ENCODE results near the gene SLC39A11.
"Not testable (repeated sequence)": the region's sequence is repeated elsewhere in the genome, so short reads cannot be mapped to it uniquely, and the experiment has no call there.

SLC39A11 gene

DNA sequence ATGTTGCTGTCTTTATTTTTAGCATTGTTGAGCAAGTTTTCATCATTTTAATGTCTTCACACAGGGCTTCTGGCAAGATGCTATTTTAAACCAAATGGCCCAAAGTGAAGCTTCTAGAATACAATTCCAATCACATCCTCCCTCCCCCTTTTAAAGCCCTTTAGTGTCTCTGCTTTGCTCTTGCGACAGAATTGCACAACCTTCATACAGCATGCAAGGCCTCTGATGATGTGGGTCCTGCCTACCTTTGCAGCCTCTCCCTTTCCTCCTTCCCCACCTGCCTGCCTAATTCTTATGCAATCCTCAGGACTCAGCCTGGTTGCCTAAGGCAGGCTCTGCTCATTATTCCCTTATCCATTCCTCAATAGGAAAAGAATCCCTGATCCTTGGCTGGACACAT, 381.7 kb downstream of the SLC39A11 start (continued):
- TF ChIP-seq SNAI2 (CRISPR knock-in tag; IDR thresholded peaks at IDR 0.05) (no peak), OSR1 (CRISPR knock-in tag; IDR thresholded peaks at IDR 0.05) (no peak), ZFP30 (CRISPR knock-in tag; IDR thresholded peaks at IDR 0.05) (no peak), ZFP3 (CRISPR knock-in tag; IDR thresholded peaks at IDR 0.05) (no peak)
- TF ChIP-seq, protein P1, sequence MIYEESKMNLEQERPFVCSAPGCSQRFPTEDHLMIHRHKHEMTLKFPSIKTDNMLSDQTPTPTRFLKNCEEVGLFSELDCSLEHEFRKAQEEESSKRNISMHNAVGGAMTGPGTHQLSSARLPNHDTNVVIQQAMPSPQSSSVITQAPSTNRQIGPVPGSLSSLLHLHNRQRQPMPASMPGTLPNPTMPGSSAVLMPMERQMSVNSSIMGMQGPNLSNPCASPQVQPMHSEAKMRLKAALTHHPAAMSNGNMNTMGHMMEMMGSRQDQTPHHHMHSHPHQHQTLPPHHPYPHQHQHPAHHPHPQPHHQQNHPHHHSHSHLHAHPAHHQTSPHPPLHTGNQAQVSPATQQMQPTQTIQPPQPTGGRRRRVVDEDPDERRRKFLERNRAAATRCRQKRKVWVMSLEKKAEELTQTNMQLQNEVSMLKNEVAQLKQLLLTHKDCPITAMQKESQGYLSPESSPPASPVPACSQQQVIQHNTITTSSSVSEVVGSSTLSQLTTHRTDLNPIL (CRISPR knock-in tag; IDR thresholded peaks at IDR 0.05; ENCODE audit: low read depth), result no peak

DNA sequence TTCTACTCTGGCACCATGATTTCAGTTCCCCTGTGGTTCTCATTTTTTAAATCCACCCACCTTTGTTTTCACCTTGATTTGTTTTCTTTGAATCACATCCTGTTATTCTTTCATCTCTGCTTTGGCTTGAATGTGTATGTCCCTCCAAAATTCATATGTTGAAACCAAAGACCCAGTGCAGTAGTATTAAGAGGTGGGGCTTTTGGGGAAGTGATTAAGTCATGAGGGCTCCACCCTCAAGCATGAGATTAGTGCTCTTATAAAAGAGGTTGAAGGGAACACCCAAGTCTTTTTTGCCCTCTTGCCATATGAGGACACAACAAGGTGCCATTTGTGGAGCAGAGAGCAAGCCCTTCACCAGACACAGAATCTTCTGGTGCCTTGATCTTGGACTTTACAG, 382.3 kb downstream of the SLC39A11 start:
- TF ChIP-seq ISL1 (CRISPR knock-in tag; IDR thresholded peaks at IDR 0.05) (no peak), PPARA (CRISPR knock-in tag; IDR thresholded peaks at IDR 0.05; ENCODE audit: borderline replicate concordance) (no peak), ZC3H10 (CRISPR knock-in tag; IDR thresholded peaks at IDR 0.05) (no peak), SNAI2 (CRISPR knock-in tag; IDR thresholded peaks at IDR 0.05) (no peak), ESRRG (CRISPR knock-in tag; IDR thresholded peaks at IDR 0.05) (no peak), CSDC2 (CRISPR knock-in tag; IDR thresholded peaks at IDR 0.05) (no peak), TCF4 (CRISPR knock-in tag; IDR thresholded peaks at IDR 0.05; ENCODE audit: borderline replicate concordance) (no peak), TOX (CRISPR knock-in tag; IDR thresholded peaks at IDR 0.05; ENCODE audit: borderline replicate concordance) (no peak)
- TF ChIP-seq, protein P2, sequence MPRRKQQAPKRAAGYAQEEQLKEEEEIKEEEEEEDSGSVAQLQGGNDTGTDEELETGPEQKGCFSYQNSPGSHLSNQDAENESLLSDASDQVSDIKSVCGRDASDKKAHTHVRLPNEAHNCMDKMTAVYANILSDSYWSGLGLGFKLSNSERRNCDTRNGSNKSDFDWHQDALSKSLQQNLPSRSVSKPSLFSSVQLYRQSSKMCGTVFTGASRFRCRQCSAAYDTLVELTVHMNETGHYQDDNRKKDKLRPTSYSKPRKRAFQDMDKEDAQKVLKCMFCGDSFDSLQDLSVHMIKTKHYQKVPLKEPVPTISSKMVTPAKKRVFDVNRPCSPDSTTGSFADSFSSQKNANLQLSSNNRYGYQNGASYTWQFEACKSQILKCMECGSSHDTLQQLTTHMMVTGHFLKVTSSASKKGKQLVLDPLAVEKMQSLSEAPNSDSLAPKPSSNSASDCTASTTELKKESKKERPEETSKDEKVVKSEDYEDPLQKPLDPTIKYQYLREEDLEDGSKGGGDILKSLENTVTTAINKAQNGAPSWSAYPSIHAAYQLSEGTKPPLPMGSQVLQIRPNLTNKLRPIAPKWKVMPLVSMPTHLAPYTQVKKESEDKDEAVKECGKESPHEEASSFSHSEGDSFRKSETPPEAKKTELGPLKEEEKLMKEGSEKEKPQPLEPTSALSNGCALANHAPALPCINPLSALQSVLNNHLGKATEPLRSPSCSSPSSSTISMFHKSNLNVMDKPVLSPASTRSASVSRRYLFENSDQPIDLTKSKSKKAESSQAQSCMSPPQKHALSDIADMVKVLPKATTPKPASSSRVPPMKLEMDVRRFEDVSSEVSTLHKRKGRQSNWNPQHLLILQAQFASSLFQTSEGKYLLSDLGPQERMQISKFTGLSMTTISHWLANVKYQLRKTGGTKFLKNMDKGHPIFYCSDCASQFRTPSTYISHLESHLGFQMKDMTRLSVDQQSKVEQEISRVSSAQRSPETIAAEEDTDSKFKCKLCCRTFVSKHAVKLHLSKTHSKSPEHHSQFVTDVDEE (CRISPR knock-in tag; IDR thresholded peaks at IDR 0.05), result no peak
- TF ChIP-seq, protein P3, sequence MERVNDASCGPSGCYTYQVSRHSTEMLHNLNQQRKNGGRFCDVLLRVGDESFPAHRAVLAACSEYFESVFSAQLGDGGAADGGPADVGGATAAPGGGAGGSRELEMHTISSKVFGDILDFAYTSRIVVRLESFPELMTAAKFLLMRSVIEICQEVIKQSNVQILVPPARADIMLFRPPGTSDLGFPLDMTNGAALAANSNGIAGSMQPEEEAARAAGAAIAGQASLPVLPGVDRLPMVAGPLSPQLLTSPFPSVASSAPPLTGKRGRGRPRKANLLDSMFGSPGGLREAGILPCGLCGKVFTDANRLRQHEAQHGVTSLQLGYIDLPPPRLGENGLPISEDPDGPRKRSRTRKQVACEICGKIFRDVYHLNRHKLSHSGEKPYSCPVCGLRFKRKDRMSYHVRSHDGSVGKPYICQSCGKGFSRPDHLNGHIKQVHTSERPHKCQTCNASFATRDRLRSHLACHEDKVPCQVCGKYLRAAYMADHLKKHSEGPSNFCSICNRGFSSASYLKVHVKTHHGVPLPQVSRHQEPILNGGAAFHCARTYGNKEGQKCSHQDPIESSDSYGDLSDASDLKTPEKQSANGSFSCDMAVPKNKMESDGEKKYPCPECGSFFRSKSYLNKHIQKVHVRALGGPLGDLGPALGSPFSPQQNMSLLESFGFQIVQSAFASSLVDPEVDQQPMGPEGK (CRISPR knock-in tag; IDR thresholded peaks at IDR 0.05; ENCODE audit: borderline replicate concordance), result no peak
- TF ChIP-seq, protein P4, sequence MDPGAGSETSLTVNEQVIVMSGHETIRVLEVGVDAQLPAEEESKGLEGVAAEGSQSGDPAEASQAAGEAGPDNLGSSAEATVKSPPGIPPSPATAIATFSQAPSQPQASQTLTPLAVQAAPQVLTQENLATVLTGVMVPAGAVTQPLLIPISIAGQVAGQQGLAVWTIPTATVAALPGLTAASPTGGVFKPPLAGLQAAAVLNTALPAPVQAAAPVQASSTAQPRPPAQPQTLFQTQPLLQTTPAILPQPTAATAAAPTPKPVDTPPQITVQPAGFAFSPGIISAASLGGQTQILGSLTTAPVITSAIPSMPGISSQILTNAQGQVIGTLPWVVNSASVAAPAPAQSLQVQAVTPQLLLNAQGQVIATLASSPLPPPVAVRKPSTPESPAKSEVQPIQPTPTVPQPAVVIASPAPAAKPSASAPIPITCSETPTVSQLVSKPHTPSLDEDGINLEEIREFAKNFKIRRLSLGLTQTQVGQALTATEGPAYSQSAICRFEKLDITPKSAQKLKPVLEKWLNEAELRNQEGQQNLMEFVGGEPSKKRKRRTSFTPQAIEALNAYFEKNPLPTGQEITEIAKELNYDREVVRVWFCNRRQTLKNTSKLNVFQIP (CRISPR knock-in tag; IDR thresholded peaks at IDR 0.05; ENCODE audit: borderline replicate concordance, low read depth), result no peak
- TF ChIP-seq, protein P5, sequence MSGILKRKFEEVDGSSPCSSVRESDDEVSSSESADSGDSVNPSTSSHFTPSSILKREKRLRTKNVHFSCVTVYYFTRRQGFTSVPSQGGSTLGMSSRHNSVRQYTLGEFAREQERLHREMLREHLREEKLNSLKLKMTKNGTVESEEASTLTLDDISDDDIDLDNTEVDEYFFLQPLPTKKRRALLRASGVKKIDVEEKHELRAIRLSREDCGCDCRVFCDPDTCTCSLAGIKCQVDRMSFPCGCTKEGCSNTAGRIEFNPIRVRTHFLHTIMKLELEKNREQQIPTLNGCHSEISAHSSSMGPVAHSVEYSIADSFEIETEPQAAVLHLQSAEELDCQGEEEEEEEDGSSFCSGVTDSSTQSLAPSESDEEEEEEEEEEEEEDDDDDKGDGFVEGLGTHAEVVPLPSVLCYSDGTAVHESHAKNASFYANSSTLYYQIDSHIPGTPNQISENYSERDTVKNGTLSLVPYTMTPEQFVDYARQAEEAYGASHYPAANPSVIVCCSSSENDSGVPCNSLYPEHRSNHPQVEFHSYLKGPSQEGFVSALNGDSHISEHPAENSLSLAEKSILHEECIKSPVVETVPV (CRISPR knock-in tag; IDR thresholded peaks at IDR 0.05), result no peak

DNA sequence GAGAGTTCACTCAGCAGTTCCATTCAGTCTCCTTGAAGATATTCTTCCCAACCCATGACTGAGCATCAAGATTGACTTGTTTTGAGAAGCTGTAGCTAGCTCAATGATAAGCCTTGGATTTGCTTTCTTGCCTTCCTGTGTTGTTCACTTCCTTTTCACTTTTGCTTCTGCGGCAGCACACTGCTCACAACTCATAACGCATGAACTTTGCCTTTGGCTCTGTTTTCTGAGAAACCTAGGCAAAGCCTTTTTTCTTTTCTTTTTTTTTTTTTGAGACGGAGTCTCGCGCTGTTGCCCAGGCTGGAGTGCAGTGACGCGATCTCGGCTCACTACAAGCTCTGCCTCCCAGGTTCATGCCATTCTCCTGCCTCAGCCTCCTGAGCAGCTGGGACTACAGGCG, 383.8 kb downstream of the SLC39A11 start:
- ATAC-seq, result not testable (repeated sequence)

More for the DNA sequence above, 382.3 kb downstream of the SLC39A11 start:
- no peak for ATAC-seq

DNA sequence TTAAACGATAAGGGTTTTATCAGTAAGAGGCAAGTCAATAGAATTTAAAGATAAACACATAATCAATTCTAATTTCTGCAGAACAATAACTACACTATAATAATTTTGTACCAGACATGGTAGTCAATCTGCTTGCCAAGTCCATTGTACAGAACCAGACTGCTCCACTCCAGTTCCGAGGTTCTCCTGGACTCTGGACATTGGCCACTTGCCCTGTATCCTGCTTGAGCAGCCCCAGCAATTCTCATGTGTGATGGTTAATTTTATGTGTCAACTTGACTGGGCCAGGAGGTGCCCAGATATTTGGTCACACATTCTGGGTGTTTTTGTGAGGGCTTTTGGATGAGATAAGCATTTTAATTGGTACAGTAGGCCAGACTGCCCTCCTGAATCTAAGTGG, 384.6 kb downstream of the SLC39A11 start:
- TF ChIP-seq ESRRG (CRISPR knock-in tag; IDR thresholded peaks at IDR 0.05) (no peak), TCF4 (CRISPR knock-in tag; IDR thresholded peaks at IDR 0.05; ENCODE audit: borderline replicate concordance) (no peak), ZFP3 (CRISPR knock-in tag; IDR thresholded peaks at IDR 0.05) (no peak), SNAI2 (CRISPR knock-in tag; IDR thresholded peaks at IDR 0.05) (no peak), BACH2 (CRISPR knock-in tag; IDR thresholded peaks at IDR 0.05; ENCODE audit: borderline replicate concordance) (no peak), ZC3H10 (CRISPR knock-in tag; IDR thresholded peaks at IDR 0.05) (no peak), GLIS3 (CRISPR knock-in tag; IDR thresholded peaks at IDR 0.05) (no peak), ISL1 (CRISPR knock-in tag; IDR thresholded peaks at IDR 0.05) (no peak), ZNF565 (CRISPR knock-in tag; conservative IDR thresholded peaks at IDR 0.05; ENCODE audit: low read depth) (no peak), PPARA (CRISPR knock-in tag; IDR thresholded peaks at IDR 0.05; ENCODE audit: borderline replicate concordance) (no peak), ZNF70 (CRISPR knock-in tag; IDR thresholded peaks at IDR 0.05) (no peak), TOX (CRISPR knock-in tag; IDR thresholded peaks at IDR 0.05; ENCODE audit: borderline replicate concordance) (no peak)
- TF ChIP-seq, protein P1 (CRISPR knock-in tag; IDR thresholded peaks at IDR 0.05; ENCODE audit: low read depth), result no peak
- TF ChIP-seq, protein P2 (CRISPR knock-in tag; IDR thresholded peaks at IDR 0.05), result no peak
- TF ChIP-seq, protein P5 (CRISPR knock-in tag; IDR thresholded peaks at IDR 0.05), result no peak
- no peak for ATAC-seq

Measured in SK-N-SH treated with all-trans-retinoic acid at 6 μM for 48 hours (cell line).